Sigmoid colon (tissue), 4 donors: Measurements from ENCODE around the gene MST1.

Experiments used
- CTCF ChIP-seq, 4 experiments: fragments of 450-650 bp in 3 of 4; fragments of 200-600 bp in 1 of 4; IDR thresholded peaks; one replicate each; pipeline ENCODE4 v1.5.1; 2016 to 2019; ENCODE audit warnings: antibody characterized with exemption in 4 of 4, mild to moderate bottlenecking in 3 of 4, moderate library complexity in 2 of 4
- EP300 ChIP-seq, 4 donors: sonication (generic); formaldehyde crosslinking; IDR thresholded peaks; one replicate each; pipeline ENCODE4 v1.6.1; 2017; ENCODE audit warnings: antibody characterized with exemption in 4 of 4
- POLR2AphosphoS5 ChIP-seq, 4 donors: sonication (generic); formaldehyde crosslinking; IDR thresholded peaks; one replicate each; pipeline ENCODE4 v1.6.1; 2017; ENCODE audit warnings: antibody characterized with exemption in 4 of 4

- TF ChIP-seq CTCF (IDR thresholded peaks at IDR 0.05), result no peak
- TF ChIP-seq EP300 (IDR thresholded peaks at IDR 0.05), result no peak
- TF ChIP-seq POLR2AphosphoS5 (IDR thresholded peaks at IDR 0.05), result no peak
Observed at GRCh38 chr3:49706456-49707112, 17.3 kb upstream of the MST1 start.
